DOHH2 (cell line): ENCODE results near the gene FAM234B.

Source experiments
- EZH2phosphoT487 ChIP-seq: fragments of 200-600 bp; sonication (generic); IDR thresholded peaks from 2 replicates; pipeline ENCODE4 v1.6.1; 2017; ENCODE audit warnings: borderline replicate concordance, mild to moderate bottlenecking, antibody characterized with exemption, low read length, moderate library complexity, mixed read lengths
- TF ChIP-seq, protein P1 (sequence below): fragments of 200-600 bp; sonication (generic); IDR thresholded peaks from one replicate; pipeline ENCODE4 v1.5.1; 2014; ENCODE audit warnings: antibody characterized with exemption, mild to moderate bottlenecking, low read depth, low read length; ENCODE audit not compliant: poor library complexity, severe bottlenecking

DNA sequence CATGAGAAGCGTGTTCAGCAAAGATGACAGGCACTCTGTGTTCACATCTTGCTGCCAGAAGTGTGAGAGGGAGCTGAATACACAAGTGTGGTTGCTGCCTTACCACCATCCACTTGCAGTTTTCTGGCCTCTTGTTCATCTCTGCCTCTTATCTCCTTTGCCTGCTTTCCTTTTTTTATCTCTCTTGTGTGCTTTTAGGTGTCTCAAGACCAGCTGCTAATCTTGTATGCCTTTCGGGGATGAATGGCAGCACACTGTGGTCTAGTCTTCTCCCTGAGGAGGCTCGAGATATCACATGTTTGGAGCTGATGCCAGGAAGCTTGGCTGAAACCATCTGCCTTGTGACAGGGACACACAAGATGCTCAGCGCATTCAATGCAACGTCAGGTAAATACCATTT is 17.2 kb downstream of the FAM234B start:
- TF ChIP-seq, protein P1, sequence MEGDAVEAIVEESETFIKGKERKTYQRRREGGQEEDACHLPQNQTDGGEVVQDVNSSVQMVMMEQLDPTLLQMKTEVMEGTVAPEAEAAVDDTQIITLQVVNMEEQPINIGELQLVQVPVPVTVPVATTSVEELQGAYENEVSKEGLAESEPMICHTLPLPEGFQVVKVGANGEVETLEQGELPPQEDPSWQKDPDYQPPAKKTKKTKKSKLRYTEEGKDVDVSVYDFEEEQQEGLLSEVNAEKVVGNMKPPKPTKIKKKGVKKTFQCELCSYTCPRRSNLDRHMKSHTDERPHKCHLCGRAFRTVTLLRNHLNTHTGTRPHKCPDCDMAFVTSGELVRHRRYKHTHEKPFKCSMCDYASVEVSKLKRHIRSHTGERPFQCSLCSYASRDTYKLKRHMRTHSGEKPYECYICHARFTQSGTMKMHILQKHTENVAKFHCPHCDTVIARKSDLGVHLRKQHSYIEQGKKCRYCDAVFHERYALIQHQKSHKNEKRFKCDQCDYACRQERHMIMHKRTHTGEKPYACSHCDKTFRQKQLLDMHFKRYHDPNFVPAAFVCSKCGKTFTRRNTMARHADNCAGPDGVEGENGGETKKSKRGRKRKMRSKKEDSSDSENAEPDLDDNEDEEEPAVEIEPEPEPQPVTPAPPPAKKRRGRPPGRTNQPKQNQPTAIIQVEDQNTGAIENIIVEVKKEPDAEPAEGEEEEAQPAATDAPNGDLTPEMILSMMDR, result no peak
- no peak for TF ChIP-seq EZH2phosphoT487
